ENCODE measurements around the gene RTN4RL1. TPM values are rescaled to one million over a fixed set of nuclear protein-coding genes. Genes with fewer than 3 reads are reported as not detected.

The RTN4RL1 gene
- total RNA-seq, 2 experiments from 2014 or later = not detected

GRCh38 chr17:2041561-2042389, 16.6 kb upstream of the RTN4RL1 start, which contains the start of gene OVCA2:
Gene OVCA2 (plus strand): TSS chr17:2042022. CDS start chr17:2042048, 26 bp downstream.
- POLR2A ChIA-PET = no interaction called here
- peak within 1 kb of the TSS; percentile 42 for H3K27ac ChIP-seq (ENCODE audit: low read depth, low read length, poor library complexity, severe bottlenecking)
- no peaks in the 10 kb centered on the region for H3K9me3 ChIP-seq (ENCODE audit: low read length)
- no TSS peak for BruUV-seq (replicated peaks)
- intact Hi-C loops (cut with micrococcal nuclease; ENCODE audit: unreplicated experiment) = no loop called here
- no peak for TF ChIP-seq EZH2phosphoT487 (IDR thresholded peaks at IDR 0.05; ENCODE audit: borderline replicate concordance, low read depth, low read length)
- peak; percentile 67 for TF ChIP-seq CTCF (conservative IDR thresholded peaks at IDR 0.05; ENCODE audit: low read length)
- peak within 1 kb of the TSS; percentile 89 for H3K4me2 ChIP-seq (ENCODE audit: low read length)
- H3K4me3 ChIP-seq (ENCODE audit: low read depth, low read length, poor library complexity, severe bottlenecking) = peak within 1 kb of the TSS; percentile 74
- H3K4me1 ChIP-seq (ENCODE audit: insufficient read depth, low read length, poor library complexity, severe bottlenecking) = peaks cover 15% of the 10 kb centered on the region
- peak within 1 kb of the TSS; percentile 74 for H2AFZ ChIP-seq (ENCODE audit: low read length)
- DNase-seq (ENCODE audit: low spot score) = peak; percentile 98
- no peaks in the 10 kb centered on the region for H4K20me1 ChIP-seq (ENCODE audit: insufficient read depth, low read length)
- CTCF ChIA-PET (ENCODE audit: unreplicated experiment) = interaction anchor here (1.0 kb wide), 1 partner anchor 138 kb away, joined by 4 read pairs; no protein-coding TSS in a partner anchor
- no peaks in the 10 kb centered on the region for H3K9me2 ChIP-seq (ENCODE audit: insufficient read depth, low read length)
- peaks cover 46% of the 10 kb centered on the region for H3K36me3 ChIP-seq (ENCODE audit: insufficient read depth, low read length)
- peaks cover 6% of the 10 kb centered on the region; the same call in 1 of the 2 replicates for H3K79me2 ChIP-seq (ENCODE audit: insufficient read depth, low read depth, low read length)

GRCh38 chr17:2040942-2041560, 15.9 kb upstream of the RTN4RL1 start:
- no TSS peak for BruUV-seq (replicated peaks)
- H3K9me2 ChIP-seq (ENCODE audit: insufficient read depth, low read length) = no peaks in the 10 kb centered on the region
- H2AFZ ChIP-seq (ENCODE audit: low read length) = no peak overlapping the region
- H3K4me2 ChIP-seq (ENCODE audit: low read length) = peak overlapping the region; percentile 50
- TF ChIP-seq CTCF (conservative IDR thresholded peaks at IDR 0.05; ENCODE audit: low read length) (no peak), EZH2phosphoT487 (IDR thresholded peaks at IDR 0.05; ENCODE audit: borderline replicate concordance, low read depth, low read length) (no peak)
- peaks cover 6% of the 10 kb centered on the region; the same call in 1 of the 2 replicates for H3K79me2 ChIP-seq (ENCODE audit: insufficient read depth, low read depth, low read length)
- intact Hi-C loops (cut with micrococcal nuclease; ENCODE audit: unreplicated experiment) = no loop called here
- H3K4me3 ChIP-seq (ENCODE audit: low read depth, low read length, poor library complexity, severe bottlenecking) = peak overlapping the region; percentile 74
- H3K27ac ChIP-seq (ENCODE audit: low read depth, low read length, poor library complexity, severe bottlenecking) = no peak overlapping the region
- POLR2A ChIA-PET = no interaction called here
- CTCF ChIA-PET (ENCODE audit: unreplicated experiment) = no interaction called here
- H3K9me3 ChIP-seq (ENCODE audit: low read length) = no peaks in the 10 kb centered on the region
- DNase-seq (ENCODE audit: low spot score) = no peak
- no peaks in the 10 kb centered on the region for H4K20me1 ChIP-seq (ENCODE audit: insufficient read depth, low read length)
- peaks cover 53% of the 10 kb centered on the region for H3K36me3 ChIP-seq (ENCODE audit: insufficient read depth, low read length)
- H3K4me1 ChIP-seq (ENCODE audit: insufficient read depth, low read length, poor library complexity, severe bottlenecking) = peaks cover 15% of the 10 kb centered on the region
